MM.1S (cell line): ENCODE data around the gene TP53BP2.

Experiments
- CTCF ChIP-seq: fragments of 300-600 bp; sonication (generic); IDR thresholded peaks from 2 replicates; pipeline ENCODE4 v1.5.1; 2016; ENCODE audit warnings: antibody characterized with exemption, low read length, mixed read lengths
- EZH2 ChIP-seq: fragments of 300-600 bp; sonication (generic); optimal IDR thresholded peaks from 2 replicates; pipeline ENCODE3; 2017; ENCODE audit warnings: low read depth, mild to moderate bottlenecking, antibody characterized with exemption, low read length, mixed read lengths
- EZH2phosphoT487 ChIP-seq: fragments of 300-600 bp; sonication (generic); IDR thresholded peaks from 2 replicates; pipeline ENCODE4 v1.6.1; 2018; ENCODE audit warnings: antibody characterized with exemption, low read length

GRCh38 chr1:223738465-223739365 is 107.0 kb downstream of the TP53BP2 start:
- TF ChIP-seq CTCF (no peak), EZH2 (no peak), EZH2phosphoT487 (no peak)
